NCI-H146 (cell line): ENCODE results near the gene NELFCD.
A peak's percentile ranks its signal among the peaks of the same experiment; 100 is the strongest.
"Not testable (repeated sequence)": the region's sequence is repeated elsewhere in the genome, so short reads cannot be mapped to it uniquely, and the experiment has no call there.

Experiments
- DNase-seq: peaks from one replicate; lab custom pipeline; 2025; lab: John Stamatoyannopoulos, UW

NELFCD gene

DNA sequence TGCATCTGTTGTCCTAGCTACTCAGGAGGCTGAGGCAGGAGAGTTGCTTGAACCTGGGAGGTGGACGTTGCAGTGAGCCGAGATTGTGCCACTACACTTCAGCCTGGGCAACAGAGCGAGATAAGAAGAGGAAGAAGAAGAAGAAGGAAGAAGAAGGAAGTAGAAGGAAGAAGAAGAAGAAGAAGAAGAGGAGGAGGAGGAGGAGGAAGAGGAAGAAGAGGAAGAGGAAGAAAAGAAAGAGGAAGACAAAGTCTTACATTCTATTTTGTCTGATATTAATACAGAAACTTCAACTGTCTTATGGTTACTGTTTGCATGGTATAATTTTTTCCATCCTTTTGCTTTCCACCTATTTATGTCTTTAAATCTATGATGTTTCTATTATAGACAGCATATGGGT, 7.2 kb upstream of the NELFCD start:
- DNase-seq = no peak

GRCh38 chr20:58975353-58975752, 5.7 kb upstream of the NELFCD start:
- DNase-seq = no peak

DNA sequence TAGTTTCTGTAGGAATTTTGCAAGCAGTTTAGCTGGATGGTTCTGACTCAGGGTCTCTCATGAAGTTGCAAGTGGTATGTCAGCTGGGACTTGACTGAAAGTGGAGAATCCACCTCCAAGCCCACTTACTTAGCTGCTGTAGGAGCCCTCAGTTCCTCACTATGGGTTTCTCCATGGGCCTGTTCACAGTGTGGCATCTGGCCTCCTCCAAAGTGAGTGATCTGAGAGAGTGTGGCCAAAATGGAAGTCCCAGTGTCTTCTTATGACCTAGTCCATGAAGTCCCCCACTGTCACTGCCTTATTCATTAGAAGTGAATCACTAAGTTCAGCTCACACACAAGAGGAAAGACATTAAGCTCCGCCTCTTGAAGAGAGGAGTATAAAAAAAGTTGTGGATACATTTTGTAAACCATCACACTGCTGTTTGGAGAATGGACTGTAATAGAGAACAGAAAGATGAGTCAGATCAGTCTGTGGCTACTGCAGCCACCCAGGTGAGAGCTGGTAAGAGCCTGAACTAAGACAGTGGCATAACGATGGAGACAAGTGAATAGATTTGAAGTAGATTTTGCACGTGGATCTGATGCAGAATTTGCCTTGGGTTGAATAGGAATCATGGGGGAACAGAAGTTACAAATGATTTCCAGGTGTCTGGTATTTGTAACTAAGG, 4.9 kb upstream of the NELFCD start:
- DNase-seq = no peak

GRCh38 chr20:58978351-58979190, 2.5 kb upstream of the NELFCD start:
- no peak for DNase-seq

- DNase-seq = peak; percentile 29
Observed at GRCh38 chr20:58981628-58982364, 740 bp downstream of the NELFCD start.

GRCh38 chr20:58982406-58983114, 1.5 kb downstream of the NELFCD start:
- DNase-seq = no peak

- not testable (repeated sequence) for DNase-seq
Observed at GRCh38 chr20:58983115-58983468, 2.0 kb downstream of the NELFCD start.

DNA sequence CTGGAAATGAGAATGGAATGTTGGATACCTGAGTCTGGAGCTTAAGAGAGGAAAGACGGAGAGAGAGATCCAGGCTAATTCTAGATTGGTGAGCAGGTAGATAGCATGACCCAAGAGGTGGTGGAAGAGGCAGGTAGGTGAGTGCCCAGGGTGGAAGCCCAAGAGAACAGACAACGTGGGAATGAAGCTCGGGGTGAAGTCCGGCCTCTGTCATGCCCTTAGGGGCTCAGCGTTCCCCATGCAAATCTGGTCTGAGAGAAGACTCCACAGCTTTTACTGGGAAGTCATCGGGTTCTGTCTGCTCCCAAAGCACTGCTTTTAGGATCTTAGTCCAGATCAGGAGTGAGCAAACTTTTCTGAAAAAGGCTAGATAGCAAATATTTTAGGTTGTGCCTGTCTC, 3.6 kb downstream of the NELFCD start:
- DNase-seq = no peak

- DNase-seq = no peak
Observed at GRCh38 chr20:58985656-58986055, 4.6 kb downstream of the NELFCD start.

DNA sequence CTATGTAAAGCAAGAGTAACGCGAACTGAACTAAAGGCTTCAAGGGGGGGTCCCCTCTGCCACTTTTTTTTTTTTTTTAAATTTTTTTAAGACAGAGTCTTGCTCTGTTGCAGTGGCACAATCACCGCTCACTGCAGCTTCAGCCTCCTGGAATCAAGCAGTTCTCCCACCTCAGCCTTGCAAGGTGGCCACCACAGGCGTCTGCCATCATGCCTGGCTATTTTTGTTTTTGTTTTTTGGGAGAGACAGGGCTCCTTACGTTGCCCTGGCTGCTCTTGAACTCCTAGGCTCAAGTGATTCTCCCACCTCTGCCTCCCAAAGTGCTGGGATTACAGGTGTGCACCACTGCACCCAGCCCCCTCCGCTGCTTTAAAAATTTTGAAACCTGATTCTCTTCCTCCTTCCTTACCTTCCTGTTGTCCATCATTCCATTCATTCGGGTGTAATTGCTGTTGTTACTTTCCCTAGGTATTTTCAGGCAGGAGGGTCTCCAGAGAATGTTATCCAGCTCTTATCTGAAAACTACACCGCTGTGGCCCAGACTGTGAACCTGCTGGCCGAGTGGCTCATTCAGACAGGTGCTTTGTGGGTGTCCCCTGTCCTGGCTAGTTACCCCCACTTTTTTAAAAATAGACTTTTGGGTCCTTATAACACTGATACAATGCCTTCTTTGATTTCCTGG, 5.4 kb downstream of the NELFCD start:
- no peak for DNase-seq

- DNase-seq = no peak
Observed at GRCh38 chr20:58986968-58987517, 6.0 kb downstream of the NELFCD start.

DNA sequence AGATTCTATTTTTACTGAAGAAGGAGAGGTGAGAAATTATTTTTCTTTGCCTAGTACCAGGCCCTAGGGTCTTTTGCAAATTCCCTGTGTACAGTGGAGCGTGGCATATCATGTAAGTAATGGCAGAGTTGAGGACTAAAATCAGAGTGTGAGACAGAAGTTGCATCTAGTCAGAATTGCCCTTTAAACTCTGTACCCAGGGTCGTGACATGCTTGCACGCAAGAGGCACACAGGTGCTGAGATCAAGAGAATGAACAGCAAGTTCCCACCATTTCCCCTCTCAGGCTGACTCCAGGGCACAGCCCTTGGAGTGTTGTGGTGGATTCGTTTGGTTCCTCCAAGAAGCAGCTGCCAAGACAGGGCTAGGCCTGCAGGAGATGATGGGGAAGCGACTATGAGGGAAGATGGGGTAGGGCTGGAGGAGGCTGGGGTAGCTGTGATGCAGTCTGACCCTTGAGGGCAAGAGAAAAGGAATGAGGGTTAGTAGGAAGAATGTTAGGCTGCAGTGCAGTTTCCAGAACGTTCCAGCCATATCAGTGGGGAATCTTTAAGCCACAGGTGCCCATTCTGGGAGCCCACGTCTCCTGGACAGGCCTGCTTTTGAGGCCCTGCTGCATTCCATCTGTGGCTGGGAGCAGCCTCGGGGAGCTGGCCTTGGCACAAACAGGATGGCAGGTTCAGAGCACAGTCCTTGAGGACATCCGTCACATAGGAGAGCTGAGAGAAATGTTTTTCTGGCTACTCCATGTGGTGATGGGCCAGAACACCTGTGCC, 6.9 kb downstream of the NELFCD start:
- DNase-seq = no peak

- no peak for DNase-seq
Observed at GRCh38 chr20:58988565-58988882, 7.5 kb downstream of the NELFCD start.

GRCh38 chr20:58989196-58989595, 8.1 kb downstream of the NELFCD start:
- no peak for DNase-seq

- DNase-seq = no peak
Observed at GRCh38 chr20:58990651-58991445, 9.8 kb downstream of the NELFCD start.

DNA sequence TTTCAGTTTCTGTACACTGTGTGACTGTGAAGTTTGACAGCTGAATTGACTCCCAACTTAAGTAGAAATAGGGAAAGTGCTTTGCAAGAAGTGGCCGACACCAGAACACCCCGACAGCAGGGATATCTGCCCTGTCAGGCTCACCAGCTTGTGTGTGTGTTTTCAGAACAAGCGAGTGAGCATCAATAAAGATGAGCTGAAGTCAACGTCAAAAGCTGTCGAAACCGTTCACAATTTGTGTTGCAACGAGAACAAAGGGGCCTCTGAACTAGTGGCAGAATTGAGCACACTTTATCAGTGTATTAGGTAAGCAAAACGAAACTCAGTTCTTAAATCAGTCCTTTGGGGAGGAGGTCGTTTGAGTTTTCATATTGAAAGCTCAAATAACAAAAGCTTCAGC, 10.7 kb downstream of the NELFCD start:
- no peak for DNase-seq

- no peak for DNase-seq
Observed at GRCh38 chr20:58992911-58993310, 11.9 kb downstream of the NELFCD start.

DNA sequence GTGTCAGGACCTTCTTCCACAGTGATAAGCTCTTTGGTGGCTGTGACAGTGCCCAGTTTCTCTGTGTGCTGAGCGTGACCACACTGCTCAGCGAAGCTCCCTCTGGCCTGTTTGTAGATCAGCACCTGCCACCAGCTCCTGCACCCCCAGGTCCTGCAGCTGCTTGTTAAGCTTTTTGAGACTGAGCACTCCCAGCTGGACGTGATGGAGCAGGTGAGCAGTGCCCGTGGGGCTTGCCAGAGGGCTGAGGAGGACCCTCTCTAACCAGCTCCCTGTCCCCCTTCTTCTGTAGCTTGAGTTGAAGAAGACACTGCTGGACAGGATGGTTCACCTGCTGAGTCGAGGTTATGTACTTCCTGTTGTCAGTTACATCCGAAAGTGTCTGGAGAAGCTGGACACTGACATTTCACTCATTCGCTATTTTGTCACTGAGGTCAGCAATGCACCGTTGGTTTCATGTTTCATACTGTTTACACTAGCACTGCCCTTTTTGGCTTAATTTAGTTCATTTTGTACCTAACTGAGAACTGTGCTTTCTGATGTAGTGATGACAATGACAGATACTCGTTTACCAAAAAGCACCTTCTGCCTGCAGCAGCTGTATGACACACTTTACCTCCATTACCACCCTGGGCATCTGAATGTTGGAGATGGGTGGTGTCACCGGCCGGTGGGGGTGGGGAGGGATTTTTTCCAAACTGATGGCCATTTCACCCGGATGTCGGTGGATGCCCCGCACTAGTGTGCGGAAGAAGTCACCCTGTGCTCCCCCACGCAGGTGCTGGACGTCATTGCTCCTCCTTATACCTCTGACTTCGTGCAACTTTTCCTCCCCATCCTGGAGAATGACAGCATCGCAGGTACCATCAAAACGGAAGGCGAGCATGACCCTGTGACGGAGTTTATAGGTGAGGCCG, 12.5 kb downstream of the NELFCD start:
- peak; percentile 35 for DNase-seq
